ENCODE results near the gene NUMBL. TPM values are rescaled to one million over a fixed set of nuclear protein-coding genes. Genes with fewer than 3 reads are reported as not detected.

Gene NUMBL
- total and polyA plus RNA-seq, 2 of the 13 experiments (the other 11 are each of a cell fraction or from before 2014, with no cell fraction given) = 0.49 to 2.3 TPM

DNA sequence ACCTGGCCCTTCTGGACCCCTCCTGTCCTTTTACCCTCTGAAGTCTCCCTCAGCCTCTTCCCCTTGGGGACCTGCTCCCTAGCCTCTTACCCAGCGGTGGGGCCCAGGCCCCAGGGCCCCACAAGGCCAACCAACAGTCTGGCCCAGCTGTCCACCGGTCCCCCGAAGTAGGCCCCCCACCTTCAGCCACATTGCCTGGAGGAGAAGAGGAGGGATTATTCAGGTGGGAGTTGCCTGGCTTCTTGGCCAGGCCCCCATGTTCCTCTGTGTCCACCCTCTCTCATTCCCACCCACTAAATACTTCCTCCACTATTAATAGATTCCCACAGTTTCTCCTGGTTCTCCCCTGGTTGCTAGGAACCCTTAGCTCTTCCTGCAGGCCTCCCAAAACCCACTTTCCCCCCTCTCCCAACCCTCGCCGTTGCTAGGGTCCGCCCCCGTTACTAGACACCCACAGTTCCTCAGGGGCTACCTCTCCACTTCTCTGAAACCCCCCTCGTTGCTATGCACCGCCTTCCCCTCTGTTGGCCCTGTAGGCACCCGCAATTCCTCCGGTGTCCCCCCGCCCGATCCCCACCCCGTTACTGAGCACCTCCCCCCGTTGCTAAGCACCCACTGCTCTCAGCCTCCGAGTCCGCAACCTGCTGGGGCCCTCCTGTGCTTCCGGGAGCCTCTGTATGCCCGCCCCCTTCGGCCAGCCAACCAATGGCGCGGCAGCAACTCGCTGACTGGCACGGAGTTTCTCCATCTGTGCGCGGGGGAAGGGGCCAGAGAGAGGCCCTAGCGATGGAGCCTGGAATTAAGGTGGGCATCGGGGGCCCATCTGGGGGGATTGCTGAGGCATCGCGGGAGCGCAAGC is 24.2 kb upstream of the NUMBL start (continued):
- TF ChIP-seq ZIK1 (CRISPR knock-in tag; IDR thresholded peaks at IDR 0.05; ENCODE audit: borderline replicate concordance, low read depth) = no peak
- no peak for TF ChIP-seq ZNF275 (CRISPR knock-in tag; IDR thresholded peaks at IDR 0.05; ENCODE audit: borderline replicate concordance)
- no peak for TF ChIP-seq HNRNPK (IDR thresholded peaks at IDR 0.05; ENCODE audit: low read depth, low read length, poor library complexity, severe bottlenecking)
- TF ChIP-seq ARNT (IDR thresholded peaks at IDR 0.05) = no peak
- TF ChIP-seq TFAP4 (IDR thresholded peaks at IDR 0.05; ENCODE audit: borderline replicate concordance, low read depth) = peak; percentile 52; the same call in 1 of the 2 replicates
- TF ChIP-seq MED13 (CRISPR knock-in tag; IDR thresholded peaks at IDR 0.05) = no peak
- peak; percentile 22; the same call in 1 of the 2 replicates for TF ChIP-seq ARID4A (CRISPR knock-in tag; IDR thresholded peaks at IDR 0.05; ENCODE audit: borderline replicate concordance)
- peak; percentile 60; the same call in 1 of the 2 replicates for TF ChIP-seq ZNF788 (CRISPR knock-in tag; IDR thresholded peaks at IDR 0.05; ENCODE audit: borderline replicate concordance)
- peak; percentile 49; the same call in 1 of the 2 replicates for TF ChIP-seq ZFP90 (CRISPR knock-in tag; IDR thresholded peaks at IDR 0.05; ENCODE audit: borderline replicate concordance)
- TF ChIP-seq, protein P1, sequence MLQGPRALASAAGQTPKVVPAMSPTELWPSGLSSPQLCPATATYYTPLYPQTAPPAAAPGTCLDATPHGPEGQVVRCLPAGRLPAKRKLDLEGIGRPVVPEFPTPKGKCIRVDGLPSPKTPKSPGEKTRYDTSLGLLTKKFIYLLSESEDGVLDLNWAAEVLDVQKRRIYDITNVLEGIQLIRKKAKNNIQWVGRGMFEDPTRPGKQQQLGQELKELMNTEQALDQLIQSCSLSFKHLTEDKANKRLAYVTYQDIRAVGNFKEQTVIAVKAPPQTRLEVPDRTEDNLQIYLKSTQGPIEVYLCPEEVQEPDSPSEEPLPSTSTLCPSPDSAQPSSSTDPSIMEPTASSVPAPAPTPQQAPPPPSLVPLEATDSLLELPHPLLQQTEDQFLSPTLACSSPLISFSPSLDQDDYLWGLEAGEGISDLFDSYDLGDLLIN (CRISPR knock-in tag; IDR thresholded peaks at IDR 0.05; ENCODE audit: borderline replicate concordance) = no peak
- TF ChIP-seq SIX1 (CRISPR knock-in tag; IDR thresholded peaks at IDR 0.05; ENCODE audit: borderline replicate concordance) = no peak
- no peak for TF ChIP-seq ZNF24 (IDR thresholded peaks at IDR 0.05)
- TF ChIP-seq EHMT2 (IDR thresholded peaks at IDR 0.05; ENCODE audit: borderline replicate concordance, low read depth, low read length) = no peak
- 0 out of 2 replicates have a peak, but pooled peaks have one; percentile 32 for TF ChIP-seq ZBTB4 (CRISPR knock-in tag; IDR thresholded peaks at IDR 0.05; ENCODE audit: borderline replicate concordance)
- TF ChIP-seq ZBTB42 (CRISPR knock-in tag; IDR thresholded peaks at IDR 0.05) = no peak
- TF ChIP-seq PHF20 (CRISPR knock-in tag; IDR thresholded peaks at IDR 0.05) = peak; percentile 44; the same call in 1 of the 2 replicates

Measured in HepG2 (cell line).